Hematopoietic multipotent progenitor cell treated with erythropoietin and hydrocortisone succinate and interleukin-3 and kit ligand, for 8 days (in vitro differentiated cells): ENCODE measurements around the gene DGUOK.
"Not testable (repeated sequence)": the region's sequence is repeated elsewhere in the genome, so short reads cannot be mapped to it uniquely, and the experiment has no call there.

Source experiments
- DNase-seq: peaks from one replicate; pipeline ENCODE4 v3.0.0-alpha.2; 2015

Gene DGUOK

GRCh38 chr2:73901143-73901542, 25.5 kb upstream of the DGUOK start:
- no peak for DNase-seq

- no peak for DNase-seq
Observed at GRCh38 chr2:73902284-73902683, 24.4 kb upstream of the DGUOK start.

- DNase-seq, result no peak
Observed at GRCh38 chr2:73903313-73903712, 23.4 kb upstream of the DGUOK start.

GRCh38 chr2:73903949-73904613, 22.6 kb upstream of the DGUOK start:
- not testable (repeated sequence) for DNase-seq

- DNase-seq, result no peak
Observed at GRCh38 chr2:73904952-73905351, 21.7 kb upstream of the DGUOK start.

GRCh38 chr2:73906847-73907505, 19.7 kb upstream of the DGUOK start:
- DNase-seq, result no peak

GRCh38 chr2:73907840-73908452, 18.7 kb upstream of the DGUOK start:
- peak; percentile 75 for DNase-seq

- DNase-seq, result no peak
Observed at GRCh38 chr2:73908689-73909652, 17.7 kb upstream of the DGUOK start.

- DNase-seq, result no peak
Observed at GRCh38 chr2:73910873-73911547, 15.7 kb upstream of the DGUOK start.

- no peak for DNase-seq
Observed at GRCh38 chr2:73911548-73912208, 15.0 kb upstream of the DGUOK start.

GRCh38 chr2:73913414-73914054, 13.1 kb upstream of the DGUOK start:
- no peak for DNase-seq

GRCh38 chr2:73914667-73915066, 12.0 kb upstream of the DGUOK start:
- no peak for DNase-seq

- no peak for DNase-seq
Observed at GRCh38 chr2:73915437-73915993, 11.2 kb upstream of the DGUOK start.

- no peak for DNase-seq
Observed at GRCh38 chr2:73916666-73917065, 10.0 kb upstream of the DGUOK start.

- DNase-seq, result no peak
Observed at GRCh38 chr2:73917296-73917695, 9.4 kb upstream of the DGUOK start.

- DNase-seq, result no peak
Observed at GRCh38 chr2:73917696-73918207, 8.9 kb upstream of the DGUOK start.

- no peak for DNase-seq
Observed at GRCh38 chr2:73918856-73919255, 7.8 kb upstream of the DGUOK start.

GRCh38 chr2:73919596-73920228, 7.0 kb upstream of the DGUOK start:
- DNase-seq, result no peak

GRCh38 chr2:73920577-73921545, 5.8 kb upstream of the DGUOK start:
- DNase-seq, result peak; percentile 73
